ENCODE results near the gene SLC7A8.
"Not testable (repeated sequence)": the region's sequence is repeated elsewhere in the genome, so short reads cannot be mapped to it uniquely, and the experiment has no call there.

SLC7A8 gene

DNA sequence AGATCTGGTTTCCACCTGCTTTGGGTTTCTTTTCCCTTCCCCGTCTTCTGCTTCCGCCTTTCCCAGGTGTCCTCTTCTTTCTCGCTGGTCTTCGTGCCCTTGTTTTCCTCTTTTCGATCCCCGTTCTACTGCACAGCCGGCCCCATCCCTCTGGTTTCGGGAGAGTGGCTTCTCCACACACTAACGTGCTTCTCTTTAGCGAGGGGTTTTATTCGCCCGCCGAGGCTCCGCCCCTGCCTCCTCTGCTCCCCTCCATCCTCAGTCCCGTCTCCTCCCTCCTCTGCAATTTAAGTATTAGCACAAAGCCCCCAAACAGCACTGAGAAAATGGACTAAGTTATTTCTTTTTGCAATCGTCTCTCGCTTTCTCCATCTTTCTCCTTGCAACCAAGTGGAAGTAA lies at the start of gene SLC7A8:
Gene SLC7A8 (minus strand): TSS at position 182 of the 400 bp plus-strand sequence. CDS start 746 bp downstream, outside the sequence.
- DNase-seq, result no peak

DNA sequence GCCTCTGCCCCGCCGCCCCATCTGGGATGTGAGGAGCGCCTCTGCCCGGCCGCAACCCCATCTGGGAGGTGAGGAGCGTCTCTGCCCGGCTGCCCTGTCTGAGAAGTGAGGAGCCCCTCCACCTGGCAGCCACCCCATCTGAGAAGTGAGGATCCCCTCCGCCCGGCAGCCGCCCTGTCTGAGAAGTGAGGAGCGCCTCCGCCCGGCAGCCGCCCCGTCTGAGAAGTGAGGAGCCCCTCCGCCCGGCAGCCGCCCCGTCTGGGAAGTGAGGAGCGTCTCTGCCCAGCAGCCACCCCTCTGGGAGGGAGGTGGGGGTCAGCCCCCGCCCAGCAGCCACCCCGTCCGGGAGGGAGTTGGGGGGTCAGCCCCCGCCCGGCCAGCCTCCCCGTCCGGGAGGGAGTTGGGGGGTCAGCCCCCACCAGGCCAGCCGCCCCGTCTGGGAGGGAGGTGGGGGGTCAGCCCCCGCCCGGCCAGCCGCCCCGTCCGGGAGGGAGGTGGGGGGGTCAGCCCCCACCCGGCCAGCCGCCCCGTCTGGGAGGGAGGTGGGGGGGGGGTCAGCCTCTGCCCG lies 48.9 kb upstream of the SLC7A8 start:
- DNase-seq, result not testable (repeated sequence)

DNA sequence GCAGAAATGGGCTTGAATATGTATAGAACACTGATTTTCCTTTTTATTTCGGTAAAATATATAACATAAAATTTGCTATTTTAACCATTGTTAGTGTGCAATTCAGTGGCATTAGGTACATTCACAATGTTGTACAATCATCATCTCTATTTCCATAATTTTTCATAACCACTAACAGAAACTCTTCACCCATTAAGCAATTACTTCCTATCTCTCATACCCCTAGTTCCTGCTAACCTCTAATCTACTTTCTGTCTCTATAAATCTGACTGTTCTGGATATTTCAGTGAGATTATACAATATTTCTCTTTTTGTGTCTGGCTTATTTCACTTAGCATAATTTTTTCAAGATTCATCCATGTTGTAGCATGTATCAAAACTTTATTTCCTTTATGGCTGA lies 45.4 kb upstream of the SLC7A8 start:
- DNase-seq, result no peak

DNA sequence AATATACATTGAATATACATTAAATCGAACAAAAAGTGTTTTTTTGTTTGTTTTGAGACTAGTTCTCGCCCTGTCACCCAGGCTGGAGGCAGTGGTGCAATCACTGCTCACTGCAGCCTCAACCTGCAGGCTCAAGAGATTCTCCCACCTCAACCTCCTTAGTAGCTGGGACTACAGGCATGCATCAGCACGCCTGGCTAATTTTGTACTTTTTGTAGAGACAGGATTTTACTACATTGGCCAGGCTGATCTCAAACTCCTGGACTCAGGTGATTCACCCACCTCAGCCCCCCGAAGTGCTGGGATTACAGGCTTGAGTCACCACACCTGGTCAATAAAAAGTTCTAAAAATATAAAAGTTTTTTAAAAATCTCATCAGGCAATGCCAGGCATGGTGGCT lies 44.1 kb upstream of the SLC7A8 start:
- no peak for DNase-seq

DNA sequence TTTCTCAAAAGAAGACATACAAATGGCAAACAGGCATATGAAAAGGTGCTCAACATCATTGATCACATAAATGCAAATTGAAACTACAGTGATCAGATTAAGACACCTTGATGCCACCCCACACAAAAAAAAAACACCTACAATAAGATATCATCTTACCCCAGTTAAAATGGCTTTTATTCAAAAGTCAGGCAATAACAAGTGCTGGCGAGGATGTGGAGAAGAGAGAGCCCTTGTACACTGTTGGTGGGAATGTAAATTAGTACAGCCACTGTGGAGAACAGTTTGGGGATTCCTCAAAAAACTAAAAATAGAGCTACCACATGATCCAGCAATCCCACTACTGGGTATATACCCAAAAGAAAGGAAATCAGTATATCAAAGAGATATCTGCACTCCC lies 41.5 kb upstream of the SLC7A8 start:
- not testable (repeated sequence) for DNase-seq

DNA sequence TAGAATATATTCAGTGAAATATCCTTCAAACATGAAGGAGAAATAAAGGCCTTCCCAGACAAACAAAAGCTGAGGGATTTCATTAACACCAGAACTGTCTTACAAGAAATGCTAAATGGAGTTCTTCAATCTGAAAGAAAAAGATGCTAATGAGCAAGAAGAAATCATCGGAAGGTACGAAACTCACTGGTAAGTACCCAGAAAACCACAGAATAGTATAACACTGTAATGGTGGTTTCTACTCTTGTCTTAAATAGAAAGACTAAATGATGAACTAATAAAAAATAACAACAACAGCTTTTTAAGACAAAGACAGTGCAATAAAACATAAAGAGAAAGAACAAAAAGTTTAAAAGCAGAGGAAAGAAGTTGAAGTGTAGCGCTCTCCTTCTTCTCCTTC lies 35.6 kb upstream of the SLC7A8 start:
- DNase-seq, result no peak

DNA sequence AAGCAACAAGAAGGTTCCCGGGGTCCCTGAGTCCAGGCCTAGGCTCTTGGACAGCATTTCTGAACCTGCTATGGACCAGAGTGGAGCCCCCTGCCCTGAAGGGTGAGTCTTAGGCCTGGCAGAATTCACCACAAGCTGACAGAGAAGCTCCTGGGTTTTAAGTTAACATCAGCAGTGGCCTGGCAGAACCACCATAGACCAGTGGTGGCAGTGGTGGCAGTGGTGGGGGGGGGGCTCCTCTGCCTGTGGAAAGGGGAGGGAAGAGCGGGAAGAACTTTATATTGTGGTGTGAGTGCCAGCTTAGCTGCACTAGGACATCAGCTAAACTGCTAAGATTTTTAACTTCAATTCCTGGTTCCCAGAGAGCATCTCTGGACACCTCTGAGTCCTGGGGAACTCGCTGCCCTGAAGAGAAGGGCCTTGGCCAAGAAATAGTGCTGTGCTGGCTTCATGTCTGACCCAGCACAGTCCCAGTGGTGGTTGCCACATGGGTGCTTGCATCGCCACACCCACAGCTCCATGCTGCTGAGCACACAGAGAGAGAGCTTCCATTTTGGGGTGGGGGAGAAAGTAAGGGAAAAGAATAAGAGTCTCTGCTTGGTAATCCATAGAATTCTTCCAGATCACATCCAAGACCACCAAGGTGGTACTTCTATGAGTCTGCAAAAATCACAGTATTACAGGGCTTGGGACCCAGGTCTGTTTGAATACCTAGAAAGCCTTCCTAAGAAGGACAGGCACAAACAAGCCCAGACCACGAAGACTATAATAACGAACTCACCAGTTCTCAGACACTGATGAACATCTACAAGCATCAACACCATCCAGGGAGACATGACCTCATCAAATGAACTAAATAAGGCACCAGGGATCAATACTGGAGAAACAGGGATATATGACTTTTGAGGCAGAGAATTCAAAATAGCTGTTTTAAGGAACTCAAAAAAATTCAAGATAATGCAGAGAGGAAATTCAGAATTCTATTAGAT lies 33.9 kb upstream of the SLC7A8 start:
- DNase-seq, result no peak

DNA sequence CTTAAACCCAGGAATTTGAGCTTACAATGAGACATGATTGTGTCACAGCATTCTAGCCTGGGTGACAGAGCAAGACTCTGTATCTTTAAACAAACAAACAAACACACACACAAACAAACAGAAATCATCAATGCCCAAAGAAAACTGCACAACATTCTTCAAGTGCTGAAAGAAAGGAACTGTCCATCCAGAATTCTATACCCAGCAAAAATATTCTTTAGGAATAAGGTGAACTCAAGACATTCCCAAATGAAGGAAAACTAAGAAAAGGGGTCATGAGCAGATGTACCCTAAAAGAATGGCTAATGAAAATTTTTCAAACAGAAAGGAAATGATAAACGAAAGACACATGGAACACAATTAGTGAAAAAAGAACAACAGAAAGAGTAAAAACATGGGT lies 32.0 kb upstream of the SLC7A8 start:
- DNase-seq, result no peak

DNA sequence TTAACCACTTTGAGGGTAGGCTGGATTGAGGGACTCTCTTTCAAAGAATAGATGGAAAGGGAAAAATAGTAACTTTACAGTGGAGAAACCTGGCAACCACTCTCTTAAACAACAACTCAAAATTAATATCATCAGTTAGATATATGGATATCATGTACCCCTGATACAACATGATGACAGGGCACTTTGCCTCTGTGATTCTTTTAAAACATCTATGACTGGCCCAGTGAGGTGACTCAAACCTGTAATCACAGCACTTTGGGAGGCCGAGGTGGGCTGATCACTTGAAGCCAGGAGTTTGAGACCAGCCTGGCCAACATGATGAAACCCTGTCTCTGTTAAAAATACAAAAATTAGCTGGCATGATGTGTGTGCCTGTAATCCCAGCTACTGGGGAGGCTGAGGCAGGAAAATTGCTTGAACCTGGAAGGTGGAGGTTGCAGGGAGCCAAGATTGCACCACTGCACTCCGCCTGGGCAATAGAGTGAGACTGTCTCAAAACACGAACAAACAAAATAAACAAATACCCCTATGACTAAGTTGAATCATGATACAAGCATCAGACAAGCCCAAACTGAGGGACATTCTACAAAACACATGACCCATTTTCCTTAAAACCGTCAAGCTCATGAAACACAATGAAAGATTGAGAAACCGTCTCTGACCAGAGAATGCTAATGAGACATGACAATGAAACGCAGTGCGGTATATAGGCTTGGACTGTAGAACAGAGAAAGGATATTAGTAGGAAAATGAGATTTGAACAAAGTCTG lies 26.4 kb upstream of the SLC7A8 start:
- DNase-seq, result no peak

DNA sequence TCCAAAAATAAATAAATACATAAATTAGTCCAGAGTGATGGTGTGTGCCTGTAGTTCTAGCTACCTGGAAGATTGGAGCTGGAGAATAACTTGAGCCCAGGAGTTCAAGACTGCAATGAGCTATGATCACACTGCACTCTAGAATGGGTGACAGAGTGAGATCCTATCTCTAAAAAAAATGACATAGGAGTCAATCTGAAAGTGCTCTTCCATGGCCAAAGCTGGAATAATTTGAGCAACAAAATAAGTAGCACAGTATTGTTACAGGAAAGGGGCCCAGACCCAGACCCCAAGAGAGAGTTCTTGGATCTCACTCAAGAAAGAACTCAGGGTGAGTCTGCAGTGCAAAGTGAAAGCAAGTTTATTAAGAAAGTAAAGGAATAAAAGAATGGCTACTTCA lies 24.9 kb upstream of the SLC7A8 start:
- no peak for DNase-seq

DNA sequence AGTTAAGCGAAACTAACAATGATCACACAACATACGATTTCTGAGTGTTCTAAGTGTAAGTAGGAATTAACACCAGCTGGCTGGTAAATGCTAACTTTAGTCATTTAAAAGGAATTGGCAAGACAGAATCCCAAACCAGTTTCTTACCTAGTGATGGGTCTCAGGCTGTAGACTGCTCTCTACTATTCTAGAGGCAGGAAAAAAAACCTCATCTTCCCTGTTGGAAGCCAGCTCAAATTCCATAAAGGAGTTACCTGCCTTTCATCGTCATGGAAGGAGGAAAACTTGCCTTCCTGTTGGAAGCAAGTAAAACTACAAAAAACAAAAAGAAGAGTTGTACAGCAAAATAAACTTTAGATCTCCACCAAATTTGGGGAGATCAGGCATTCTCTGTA lies 23.7 kb upstream of the SLC7A8 start:
- DNase-seq, result no peak

DNA sequence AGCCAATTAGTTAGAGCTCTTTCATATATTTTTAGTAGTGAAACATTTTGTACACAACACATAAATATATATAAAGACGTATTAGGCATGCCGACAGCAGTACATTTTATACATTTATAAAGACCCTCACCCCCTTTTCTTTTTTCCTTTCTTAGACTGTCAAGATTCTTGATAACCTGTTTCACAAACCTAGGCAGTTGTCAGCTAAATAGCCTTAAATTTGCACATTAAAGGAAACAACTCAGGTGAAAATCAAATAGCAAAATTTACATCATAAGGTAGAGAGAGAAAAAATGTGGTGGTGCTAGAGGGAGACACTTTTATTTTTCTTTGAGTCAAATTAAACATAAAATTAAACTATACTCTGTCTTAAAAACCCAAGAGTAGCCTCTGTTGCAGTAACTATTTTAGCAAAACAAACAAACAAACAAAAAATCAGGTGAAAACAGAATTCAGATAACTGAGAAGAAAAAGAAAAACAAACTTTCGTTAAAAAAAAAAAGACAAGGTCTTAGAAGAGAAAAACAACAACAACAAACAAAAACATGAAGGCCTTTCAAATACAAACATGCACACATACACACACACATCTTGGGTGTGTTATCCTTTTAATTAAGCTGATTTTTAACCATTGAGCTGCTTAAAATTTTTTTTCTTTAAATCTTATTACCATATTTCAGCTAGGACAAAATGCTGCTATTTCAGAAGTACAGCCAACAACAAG lies 23.1 kb upstream of the SLC7A8 start:
- DNase-seq, result no peak

DNA sequence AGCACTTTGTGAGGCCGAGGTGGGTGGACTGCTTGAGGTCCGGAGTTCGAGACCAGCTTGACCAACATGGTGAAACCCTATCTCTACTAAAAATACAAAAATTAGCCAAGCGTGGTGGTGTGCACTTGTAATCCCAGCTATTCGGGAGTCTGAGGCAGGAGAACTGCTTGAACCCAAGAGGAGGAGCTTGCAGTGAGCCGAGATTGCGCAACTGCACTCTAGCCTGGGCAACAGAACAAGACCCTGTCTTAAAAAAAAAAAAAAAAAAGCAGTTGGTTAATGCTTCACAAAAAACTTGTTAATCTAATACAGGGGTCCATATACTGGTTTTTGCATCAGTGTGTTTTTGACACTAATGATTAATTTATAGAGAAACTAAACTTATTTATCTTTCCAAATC lies 18.5 kb upstream of the SLC7A8 start:
- DNase-seq, result no peak

DNA sequence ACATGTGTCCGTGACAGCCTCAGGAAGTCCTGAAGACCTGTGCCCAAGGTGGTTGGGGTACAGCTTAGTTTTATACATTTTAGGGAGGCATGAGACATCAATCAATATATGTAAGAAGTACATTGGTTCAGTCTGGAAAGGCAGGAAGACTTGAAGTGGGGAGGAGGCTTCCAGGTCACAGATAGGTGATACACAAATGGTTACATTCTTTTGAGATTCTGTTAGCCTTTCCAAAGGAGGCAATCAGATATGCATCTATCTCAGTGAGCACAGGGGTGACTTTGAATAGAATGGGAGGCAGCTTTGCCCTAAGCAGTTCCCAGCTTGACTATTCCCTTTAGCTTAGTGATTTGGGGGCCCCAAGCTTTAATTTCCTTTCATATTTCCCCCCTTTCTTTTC lies 15.7 kb upstream of the SLC7A8 start:
- DNase-seq, result not testable (repeated sequence)

DNA sequence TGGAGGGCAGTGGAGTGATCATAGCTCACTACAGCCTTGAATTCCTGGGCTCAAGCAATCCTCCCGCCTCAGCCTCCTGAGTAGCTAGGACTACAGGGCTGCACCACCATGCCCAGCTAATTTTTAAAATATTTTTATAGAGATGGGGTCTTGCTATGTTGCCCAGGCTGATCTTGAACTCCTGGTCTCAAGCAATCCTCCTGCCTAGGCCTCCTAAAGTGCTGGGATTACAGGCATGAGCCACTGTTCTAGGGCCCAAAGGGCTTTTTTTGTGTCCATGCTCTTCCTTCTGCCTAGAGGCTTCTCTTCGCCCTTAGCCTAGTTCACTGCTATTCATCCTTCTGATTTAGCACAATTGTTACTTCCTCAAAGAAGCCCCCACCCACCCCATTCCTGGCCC lies 13.0 kb upstream of the SLC7A8 start:
- DNase-seq, result not testable (repeated sequence)

DNA sequence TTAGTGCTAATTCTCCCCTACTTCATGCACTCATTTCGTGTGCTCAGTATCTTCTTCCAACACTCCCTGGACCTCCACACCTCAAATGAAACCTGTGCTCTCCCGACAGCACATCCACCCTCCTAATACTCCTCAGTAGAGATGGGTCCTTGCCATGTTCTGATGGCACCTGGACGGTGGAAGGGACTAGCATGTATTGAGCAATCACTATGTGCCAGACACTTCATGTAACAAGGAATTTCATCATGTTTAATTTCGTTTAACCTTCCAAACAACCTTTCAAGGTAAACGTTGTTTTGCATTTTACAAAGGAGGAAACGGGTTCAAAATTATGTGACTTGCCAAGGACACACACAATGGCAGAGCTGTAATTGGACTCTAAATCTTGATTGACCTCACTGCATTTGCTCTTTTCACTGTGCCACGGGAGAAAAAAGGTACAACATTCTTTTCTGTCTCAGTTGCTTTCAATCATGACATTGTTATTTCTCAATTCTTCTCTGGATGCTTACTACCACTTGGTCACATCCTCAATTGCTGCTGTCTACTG lies 12.2 kb upstream of the SLC7A8 start:
- DNase-seq, result no peak

DNA sequence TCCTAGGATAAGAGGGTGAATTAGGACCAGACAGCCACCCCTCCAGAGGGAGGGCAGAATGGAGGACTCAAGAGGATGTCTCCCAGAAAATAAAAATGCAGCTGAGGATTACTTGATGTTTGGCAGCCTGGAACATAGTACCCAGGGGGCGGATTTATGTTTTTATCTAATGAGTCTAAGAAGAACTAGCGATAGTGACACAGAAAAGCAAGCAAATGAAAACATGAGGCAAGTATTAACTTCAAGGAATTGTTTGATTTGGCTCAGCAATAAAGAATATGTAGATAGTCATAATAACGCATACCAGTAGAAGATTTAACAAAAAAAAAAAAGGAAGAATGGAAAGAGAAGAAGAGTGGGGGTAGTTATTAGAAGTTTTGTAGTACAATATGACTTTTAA lies 10.0 kb upstream of the SLC7A8 start:
- DNase-seq, result no peak

DNA sequence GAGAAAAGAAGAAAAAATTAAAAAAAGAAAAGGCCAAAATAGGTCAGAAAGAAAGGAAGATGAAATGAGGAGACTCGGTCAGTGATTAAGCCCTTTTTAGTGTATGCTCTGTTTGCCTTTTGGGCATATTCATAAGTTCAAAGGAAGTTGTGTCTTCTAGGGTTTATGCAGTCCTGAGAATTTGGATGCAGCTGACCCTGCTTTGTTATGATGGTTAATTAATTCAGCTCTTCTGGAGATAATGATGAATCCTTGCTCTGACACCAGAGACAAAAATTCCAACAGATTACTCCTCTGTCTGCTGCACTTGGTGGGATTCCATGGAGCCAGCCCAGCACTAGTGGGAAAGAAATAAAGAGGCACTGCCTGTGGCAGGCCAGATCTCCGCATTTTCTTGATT lies 4.5 kb upstream of the SLC7A8 start:
- no peak for DNase-seq

DNA sequence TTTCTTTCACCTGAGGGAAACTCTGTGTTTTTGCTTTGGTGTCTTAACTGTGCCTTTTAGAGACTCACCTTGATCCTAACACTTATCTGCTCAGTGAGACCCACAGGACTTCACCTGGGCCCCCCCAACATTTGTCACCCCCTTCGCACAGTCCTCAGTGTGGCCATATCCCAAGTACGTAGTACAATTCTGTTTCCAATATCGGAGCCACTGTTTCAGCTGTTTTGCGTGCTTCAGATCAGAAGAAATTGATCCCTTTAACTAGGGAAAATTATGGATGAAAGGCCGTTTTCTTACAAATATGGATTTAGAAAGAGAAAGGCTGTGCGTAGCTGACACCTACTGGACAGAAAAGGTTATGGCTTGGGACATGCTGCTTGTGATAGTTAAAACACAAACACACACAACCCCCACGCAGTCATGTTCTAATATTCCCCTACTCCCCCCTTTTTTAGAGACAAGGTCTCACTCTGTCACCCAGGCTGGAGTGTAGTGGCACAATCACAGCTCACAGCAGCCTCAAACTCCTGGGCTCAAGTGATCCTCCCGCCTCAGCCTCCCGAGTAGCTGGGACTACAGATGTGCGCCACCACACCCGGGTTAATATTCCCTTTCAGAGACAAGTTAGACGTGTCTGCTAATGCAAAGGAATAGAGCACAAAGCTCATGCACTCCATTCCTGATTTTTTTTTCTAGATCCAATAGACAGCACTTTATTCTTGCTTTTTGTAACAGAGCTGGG lies 3.6 kb upstream of the SLC7A8 start:
- no peak for DNase-seq

DNA sequence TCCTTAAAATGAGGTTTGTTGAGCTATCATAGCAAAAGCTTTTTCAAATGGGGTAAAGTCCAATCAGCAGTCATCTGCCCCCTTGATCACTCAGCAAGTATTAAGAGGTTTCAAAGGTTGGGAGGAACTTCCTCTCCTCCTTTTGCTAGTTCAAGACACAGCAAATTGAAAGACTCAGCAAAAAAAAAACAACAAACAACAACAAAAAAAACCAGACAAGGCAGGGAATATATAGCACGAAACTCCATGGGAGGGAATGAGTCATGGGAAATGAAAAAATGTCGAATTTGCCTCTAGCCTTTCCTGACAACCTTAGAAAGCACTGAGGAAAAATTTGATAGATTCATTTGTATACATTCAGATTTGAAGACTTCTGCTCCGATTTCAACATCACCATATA lies 1.6 kb upstream of the SLC7A8 start:
- DNase-seq, result no peak

DNA sequence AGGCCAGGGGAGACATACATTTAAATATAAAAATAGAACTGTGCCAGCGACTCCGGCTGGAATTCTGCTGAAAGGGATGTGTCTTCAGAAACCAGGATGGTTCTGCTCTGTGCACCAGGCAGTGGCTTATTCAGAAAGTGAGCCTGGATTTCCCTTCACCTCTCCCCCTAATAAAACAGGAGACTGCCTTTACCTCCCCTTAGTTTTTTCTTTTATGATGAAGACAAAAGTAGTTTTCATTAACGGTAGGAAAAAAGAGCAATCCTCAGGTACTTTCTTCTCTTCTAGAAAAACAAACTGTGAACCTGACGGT lies 346 bp downstream of the SLC7A8 start:
- DNase-seq, result no peak

Measured in NCI-H2107 (cell line).